GM12892 (cell line): ENCODE data around the gene HPS4. TPM values are rescaled to one million over a fixed set of nuclear protein-coding genes. Genes with fewer than 3 reads are reported as not detected.
A peak's percentile ranks its signal among the peaks of the same experiment; 100 is the strongest.
"Not testable (repeated sequence)": the region's sequence is repeated elsewhere in the genome, so short reads cannot be mapped to it uniquely, and the experiment has no call there.

Experiments used
- DNase-seq: peaks from one replicate; pipeline ENCODE4 v3.0.0; 2011; ENCODE audit not compliant: insufficient read length
- FAIRE-seq: peaks from 2 replicates; lab custom pipeline; 2011; peaks lifted over from hg19 to GRCh38; lab: Jason Lieb, UNC
- POLR2A ChIP-seq: IDR thresholded peaks from 2 replicates; pipeline ENCODE4 v1.6.1; 2011; ENCODE audit warnings: low read depth, low read length, control low read depth
- POLR2AphosphoS5 ChIP-seq: IDR thresholded peaks from 2 replicates; pipeline ENCODE4 v1.6.1; 2011; ENCODE audit warnings: low read depth, low read length, control low read depth
- TAF1 ChIP-seq: IDR thresholded peaks from 2 replicates; pipeline ENCODE4 v1.6.1; 2011; ENCODE audit warnings: low read depth, mild to moderate bottlenecking, control low read depth, low read length, borderline replicate concordance
- polyA plus RNA-seq: library from polyadenylated mRNA; unstranded; fragments of >200 nt; gene quantifications from one replicate; pipeline ENCODE4 v1.2.1, GENCODE V29; 2012; ENCODE audit warnings: missing spikeins, inconsistent platforms; ENCODE audit not compliant: missing spikeins

HPS4 gene
- 25.8 TPM for polyA plus RNA-seq

- DNase-seq (peak; percentile 78), FAIRE-seq (peak; percentile 90)
- TF ChIP-seq POLR2AphosphoS5 (peak; percentile 76), POLR2A (peak; percentile 80), TAF1 (peak; percentile 76)
Observed at GRCh38 chr22:26483439-26484359, at the start of gene HPS4, which contains the start of gene SRRD. Gene HPS4 (minus strand): TSS chr22:26483783. CDS start chr22:26481762, 2,021 bp downstream. Gene SRRD (plus strand): TSS chr22:26483877. CDS start chr22:26483891, 14 bp downstream.

DNA sequence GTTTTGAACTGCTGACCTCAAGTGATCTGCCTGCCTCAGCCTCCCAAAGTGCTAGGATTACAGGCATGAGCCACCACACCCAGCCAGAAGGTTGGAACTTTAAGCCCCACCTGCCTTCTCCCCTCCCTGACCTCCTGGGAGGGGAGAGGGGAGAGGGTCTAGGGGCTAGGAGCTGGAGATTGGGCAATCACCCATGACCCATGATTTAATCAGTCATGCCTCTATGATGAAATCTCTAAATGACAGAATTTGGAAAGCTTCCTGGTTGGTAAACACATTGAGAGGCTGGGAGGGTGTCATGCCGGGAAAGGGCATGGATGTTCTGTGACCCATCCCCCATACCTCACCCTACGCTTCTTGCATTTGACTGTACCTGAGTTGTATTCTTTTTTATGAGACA lies 45.8 kb upstream of the HPS4 start:
- FAIRE-seq (no peak), DNase-seq (no peak)
- TF ChIP-seq TAF1 (no peak), POLR2A (no peak), POLR2AphosphoS5 (no peak)

GRCh38 chr22:26528518-26528917 lies 44.9 kb upstream of the HPS4 start:
- DNase-seq, FAIRE-seq: not testable (repeated sequence)

DNA sequence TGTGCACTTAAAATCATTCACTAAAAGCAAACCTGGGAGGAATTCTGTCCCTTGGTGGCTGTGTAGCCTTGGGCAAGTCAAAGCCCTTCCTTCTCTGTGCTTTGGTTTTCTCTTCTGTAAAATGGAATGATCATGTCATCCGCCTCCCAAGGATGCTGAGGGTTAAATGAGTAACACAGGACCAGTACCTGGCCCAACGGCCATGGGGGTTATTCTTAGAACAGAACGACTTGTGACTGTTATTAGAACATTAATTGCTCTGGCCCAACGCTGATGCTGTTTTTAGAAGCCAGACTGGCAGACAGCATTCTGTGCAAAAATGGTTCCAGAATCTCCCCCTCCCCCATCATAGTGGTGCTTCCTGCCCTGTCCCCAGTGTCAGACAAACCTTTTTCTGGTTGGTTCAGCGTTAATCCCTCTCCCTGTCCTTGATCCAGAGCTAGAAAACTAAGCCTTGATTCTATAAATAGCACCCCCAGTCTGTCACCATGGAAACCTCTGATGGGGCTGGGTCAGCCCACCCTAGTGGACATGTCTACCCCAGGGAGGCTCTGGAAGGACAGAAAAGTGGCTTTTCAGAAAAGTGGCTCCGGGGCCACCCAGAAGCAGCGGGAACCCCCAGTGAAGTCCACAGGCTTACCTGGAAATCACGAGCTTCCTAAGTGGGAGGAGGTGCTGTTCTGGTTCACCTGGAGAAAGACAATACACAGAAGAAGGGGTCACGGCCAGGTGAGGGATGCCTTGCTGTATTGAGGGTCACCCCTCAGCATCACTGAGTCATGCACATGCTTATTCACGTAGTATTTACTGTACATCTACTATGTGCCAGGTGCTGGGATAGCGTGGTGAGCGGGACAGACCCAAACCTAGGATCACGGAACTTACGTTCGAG lies 44.2 kb upstream of the HPS4 start:
- TF ChIP-seq POLR2AphosphoS5 (no peak), POLR2A (no peak), TAF1 (no peak)
- FAIRE-seq: no peak
- DNase-seq: no peak

- no peak for DNase-seq
- TF ChIP-seq POLR2A (no peak), TAF1 (no peak), POLR2AphosphoS5 (no peak)
- FAIRE-seq: no peak
Observed at GRCh38 chr22:26527167-26527566, 43.6 kb upstream of the HPS4 start.

DNA sequence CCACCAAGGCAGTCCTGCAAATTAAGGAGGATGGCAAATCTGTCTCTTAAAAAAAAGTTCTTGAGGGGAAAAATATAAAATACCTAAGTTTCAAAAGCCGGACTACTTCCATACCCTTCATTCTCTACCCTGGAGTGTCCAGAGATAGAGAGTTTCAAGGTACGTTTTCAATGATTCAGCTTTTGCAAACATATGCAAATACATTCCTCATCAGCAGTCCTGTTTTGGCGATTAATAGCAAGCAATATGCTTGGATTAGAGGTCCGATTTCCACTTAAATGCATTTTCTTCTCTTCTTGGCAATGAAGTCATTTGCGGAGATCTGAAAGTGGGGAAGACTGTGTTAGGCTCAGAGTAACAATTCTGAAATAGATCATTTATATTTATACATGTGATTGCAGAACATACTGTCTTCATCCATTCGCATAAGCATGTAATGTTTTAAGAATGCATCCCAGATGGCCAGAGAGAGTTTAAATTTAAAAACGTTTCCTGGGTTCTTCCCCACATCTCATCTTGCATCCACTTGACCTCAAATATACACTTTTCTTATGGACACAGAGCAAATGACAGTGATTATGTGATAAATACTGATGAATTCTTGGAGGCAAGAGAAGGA lies 42.5 kb upstream of the HPS4 start:
- TF ChIP-seq POLR2A: no peak
- no peak for TF ChIP-seq TAF1
- no peak for TF ChIP-seq POLR2AphosphoS5
- DNase-seq (no peak), FAIRE-seq (no peak)

DNA sequence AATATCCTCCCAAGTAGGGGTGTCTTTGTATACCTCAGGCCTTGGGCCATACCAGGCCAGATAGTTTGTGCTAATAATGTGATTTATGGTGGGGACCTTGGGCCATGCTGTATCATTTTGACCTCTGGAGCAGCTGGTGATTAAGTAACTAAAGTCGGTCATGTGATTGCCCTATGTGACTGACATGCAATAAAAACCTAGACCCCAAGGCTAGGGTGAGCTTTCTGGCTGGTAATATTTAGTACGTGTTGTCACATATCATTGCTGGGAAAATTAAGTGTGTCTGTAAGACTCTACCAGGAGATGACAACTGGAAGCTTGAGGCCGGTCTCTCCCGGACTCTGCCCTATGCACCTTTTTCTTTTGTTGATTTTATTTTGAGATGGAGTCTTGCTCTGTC lies 41.3 kb upstream of the HPS4 start:
- FAIRE-seq: no peak
- DNase-seq: no peak
- TF ChIP-seq TAF1 (no peak), POLR2A (no peak), POLR2AphosphoS5 (no peak)

DNA sequence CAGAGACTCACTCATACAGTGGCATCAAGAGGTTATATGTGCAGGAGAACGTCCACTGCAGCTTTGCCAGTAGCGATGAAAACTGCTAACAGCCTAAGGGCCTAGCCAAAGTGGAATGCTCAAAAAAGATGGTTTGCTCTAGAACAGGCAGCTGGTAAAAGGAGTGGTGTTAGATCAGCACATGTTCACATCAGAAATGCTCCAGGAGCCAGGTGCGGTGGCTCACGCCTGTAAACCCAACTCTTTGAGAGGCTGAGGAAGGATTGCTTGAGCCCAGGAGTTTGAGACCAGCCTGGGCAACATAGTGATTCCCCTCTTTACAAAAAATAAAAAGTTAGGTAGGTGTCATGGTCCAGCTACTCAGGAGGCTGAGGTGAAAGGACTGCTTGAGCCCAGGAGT lies 39.0 kb upstream of the HPS4 start:
- TF ChIP-seq POLR2A (no peak), POLR2AphosphoS5 (no peak), TAF1 (no peak)
- DNase-seq: no peak
- FAIRE-seq: no peak

GRCh38 chr22:26522012-26522411 lies 38.4 kb upstream of the HPS4 start:
- DNase-seq (no peak), FAIRE-seq (no peak)
- TF ChIP-seq POLR2AphosphoS5: no peak
- no peak for TF ChIP-seq TAF1
- TF ChIP-seq POLR2A: no peak

- no peak for FAIRE-seq
- no peak for DNase-seq
- TF ChIP-seq TAF1 (no peak), POLR2A (no peak), POLR2AphosphoS5 (no peak)
Observed at GRCh38 chr22:26517429-26517828, 33.8 kb upstream of the HPS4 start.

GRCh38 chr22:26516503-26516902 lies 32.9 kb upstream of the HPS4 start:
- DNase-seq (no peak), FAIRE-seq (no peak)
- no peak for TF ChIP-seq POLR2AphosphoS5
- no peak for TF ChIP-seq TAF1
- TF ChIP-seq POLR2A: no peak

DNA sequence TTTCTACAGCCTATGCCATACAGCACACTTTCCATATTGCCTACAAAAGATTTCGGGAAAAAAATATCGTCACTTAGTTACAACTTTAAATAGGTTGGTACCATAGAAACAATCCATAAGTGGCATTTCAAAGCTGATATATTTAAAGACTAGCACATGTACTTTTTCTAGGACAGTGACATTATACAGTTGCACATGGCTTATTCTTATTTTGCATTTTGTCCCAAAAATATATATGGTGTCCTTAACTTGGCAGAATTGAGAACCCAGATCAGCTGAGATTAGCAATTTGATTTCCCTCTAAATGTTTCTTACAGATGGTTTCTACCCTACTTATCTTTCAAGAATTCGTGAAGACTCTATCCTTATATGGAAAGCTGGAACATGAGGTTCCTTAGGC lies 32.3 kb upstream of the HPS4 start:
- DNase-seq: no peak
- TF ChIP-seq TAF1 (no peak), POLR2AphosphoS5 (no peak), POLR2A (no peak)
- no peak for FAIRE-seq

DNA sequence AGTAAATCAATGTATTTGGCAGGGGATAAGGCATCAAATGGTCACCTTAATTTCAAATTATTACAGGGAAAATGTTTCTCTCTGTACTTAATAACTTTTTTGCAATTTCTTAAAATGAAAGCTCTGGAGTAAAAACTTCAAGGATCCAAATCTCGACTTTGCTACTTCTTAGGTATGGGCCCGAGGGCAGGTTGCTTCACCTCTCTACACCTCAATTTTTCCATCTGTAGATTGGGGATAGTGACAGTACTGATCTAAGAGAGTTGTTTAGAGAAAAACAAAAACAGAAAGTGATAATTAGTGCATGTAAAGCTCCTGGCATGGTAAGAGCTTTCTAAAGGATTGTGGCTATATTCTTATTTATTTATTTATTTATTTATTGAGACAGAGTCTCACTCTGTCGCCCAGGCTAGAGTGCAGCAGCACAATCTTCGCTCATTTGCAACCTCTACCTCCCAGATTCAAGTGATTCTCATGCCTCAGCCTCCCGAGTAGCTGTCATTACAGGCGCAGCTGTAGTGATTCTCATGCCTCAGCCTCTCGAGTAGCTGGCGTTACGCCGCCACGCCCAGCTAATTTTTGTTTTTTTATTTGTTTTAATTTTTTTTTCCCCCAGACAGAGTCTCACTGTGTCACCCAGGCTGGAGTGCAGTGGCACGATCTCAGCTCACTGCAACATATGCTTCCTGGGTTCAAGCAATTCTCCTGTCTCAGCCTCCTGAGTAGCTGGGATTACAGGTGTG lies 31.0 kb upstream of the HPS4 start:
- FAIRE-seq (no peak), DNase-seq (no peak)
- TF ChIP-seq POLR2A (no peak), TAF1 (no peak), POLR2AphosphoS5 (no peak)
